GM12872 (cell line): ENCODE measurements around the gene MYO16.

Experiments used
- TF ChIP-seq, protein P1 (sequence below): IDR thresholded peaks from 3 replicates; pipeline ENCODE4 v1.5.1; 2011; ENCODE audit warnings: low read depth, mild to moderate bottlenecking, low read length, moderate library complexity; ENCODE audit not compliant: insufficient read depth

Gene MYO16

DNA sequence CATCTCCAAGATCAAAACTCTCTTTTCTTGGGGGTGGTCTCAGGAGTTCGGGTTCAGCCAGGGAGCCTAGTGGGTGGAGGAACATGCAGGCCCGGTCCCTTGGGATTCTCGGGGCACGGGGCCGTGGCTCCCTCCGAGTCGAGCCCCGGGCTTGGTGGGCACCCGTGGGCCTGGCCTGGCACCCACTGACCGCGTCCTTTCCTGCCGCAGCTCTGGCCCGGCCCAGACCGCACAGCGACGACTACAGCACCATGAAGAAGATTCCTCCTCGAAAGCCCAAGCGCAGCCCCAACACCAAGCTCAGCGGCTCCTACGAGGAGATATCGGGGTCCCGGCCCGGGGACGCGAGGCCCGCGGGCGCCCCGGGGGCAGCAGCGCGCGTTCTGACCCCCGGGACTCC, 510.6 kb downstream of the MYO16 start:
- TF ChIP-seq, protein P1, sequence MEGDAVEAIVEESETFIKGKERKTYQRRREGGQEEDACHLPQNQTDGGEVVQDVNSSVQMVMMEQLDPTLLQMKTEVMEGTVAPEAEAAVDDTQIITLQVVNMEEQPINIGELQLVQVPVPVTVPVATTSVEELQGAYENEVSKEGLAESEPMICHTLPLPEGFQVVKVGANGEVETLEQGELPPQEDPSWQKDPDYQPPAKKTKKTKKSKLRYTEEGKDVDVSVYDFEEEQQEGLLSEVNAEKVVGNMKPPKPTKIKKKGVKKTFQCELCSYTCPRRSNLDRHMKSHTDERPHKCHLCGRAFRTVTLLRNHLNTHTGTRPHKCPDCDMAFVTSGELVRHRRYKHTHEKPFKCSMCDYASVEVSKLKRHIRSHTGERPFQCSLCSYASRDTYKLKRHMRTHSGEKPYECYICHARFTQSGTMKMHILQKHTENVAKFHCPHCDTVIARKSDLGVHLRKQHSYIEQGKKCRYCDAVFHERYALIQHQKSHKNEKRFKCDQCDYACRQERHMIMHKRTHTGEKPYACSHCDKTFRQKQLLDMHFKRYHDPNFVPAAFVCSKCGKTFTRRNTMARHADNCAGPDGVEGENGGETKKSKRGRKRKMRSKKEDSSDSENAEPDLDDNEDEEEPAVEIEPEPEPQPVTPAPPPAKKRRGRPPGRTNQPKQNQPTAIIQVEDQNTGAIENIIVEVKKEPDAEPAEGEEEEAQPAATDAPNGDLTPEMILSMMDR, result no peak

DNA sequence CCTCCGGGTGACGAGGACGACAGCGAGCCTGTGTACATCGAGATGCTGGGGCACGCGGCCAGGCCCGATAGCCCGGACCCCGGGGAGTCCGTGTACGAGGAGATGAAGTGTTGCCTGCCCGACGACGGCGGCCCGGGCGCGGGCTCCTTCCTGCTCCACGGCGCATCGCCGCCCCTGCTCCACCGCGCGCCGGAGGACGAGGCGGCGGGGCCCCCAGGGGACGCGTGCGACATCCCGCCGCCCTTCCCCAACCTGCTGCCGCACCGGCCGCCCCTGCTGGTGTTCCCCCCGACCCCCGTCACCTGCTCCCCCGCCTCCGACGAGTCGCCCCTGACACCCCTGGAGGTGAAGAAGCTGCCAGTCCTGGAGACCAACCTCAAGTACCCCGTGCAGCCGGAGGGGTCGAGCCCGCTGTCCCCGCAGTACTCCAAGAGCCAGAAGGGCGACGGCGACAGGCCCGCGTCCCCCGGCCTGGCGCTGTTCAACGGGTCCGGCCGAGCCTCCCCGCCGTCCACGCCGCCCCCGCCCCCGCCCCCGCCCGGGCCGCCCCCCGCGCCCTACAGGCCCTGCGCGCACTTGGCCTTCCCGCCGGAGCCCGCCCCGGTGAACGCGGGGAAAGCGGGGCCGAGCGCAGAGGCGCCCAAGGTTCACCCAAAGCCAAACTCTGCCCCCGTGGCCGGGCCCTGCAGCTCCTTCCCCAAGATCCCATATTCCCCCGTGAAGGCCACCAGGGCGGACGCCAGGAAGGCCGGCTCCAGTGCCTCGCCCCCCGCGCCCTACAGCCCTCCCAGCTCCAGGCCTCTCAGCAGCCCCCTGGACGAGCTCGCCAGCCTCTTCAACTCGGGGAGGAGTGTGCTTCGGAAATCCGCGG, 511.3 kb downstream of the MYO16 start:
- TF ChIP-seq, protein P1, result no peak

DNA sequence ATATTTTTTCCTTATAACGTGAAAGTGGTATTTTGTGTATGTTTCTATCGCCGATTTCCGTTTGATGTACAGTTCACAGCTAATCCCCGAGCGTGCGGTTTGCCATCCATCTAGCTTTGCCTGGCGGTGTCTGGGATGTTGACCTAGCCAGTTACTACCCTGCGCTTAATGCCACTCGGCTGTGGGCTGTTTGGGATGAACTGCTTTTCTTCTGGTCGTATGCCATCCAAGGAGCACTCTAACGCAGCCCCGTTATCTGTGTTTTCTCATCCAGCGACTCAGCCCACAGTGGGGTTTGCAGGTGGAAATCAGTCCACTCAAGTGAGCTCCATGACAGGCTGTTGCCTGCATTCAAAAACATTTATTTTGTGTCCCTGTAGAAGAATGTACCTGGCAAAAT, 512.3 kb downstream of the MYO16 start:
- TF ChIP-seq, protein P1, result no peak

DNA sequence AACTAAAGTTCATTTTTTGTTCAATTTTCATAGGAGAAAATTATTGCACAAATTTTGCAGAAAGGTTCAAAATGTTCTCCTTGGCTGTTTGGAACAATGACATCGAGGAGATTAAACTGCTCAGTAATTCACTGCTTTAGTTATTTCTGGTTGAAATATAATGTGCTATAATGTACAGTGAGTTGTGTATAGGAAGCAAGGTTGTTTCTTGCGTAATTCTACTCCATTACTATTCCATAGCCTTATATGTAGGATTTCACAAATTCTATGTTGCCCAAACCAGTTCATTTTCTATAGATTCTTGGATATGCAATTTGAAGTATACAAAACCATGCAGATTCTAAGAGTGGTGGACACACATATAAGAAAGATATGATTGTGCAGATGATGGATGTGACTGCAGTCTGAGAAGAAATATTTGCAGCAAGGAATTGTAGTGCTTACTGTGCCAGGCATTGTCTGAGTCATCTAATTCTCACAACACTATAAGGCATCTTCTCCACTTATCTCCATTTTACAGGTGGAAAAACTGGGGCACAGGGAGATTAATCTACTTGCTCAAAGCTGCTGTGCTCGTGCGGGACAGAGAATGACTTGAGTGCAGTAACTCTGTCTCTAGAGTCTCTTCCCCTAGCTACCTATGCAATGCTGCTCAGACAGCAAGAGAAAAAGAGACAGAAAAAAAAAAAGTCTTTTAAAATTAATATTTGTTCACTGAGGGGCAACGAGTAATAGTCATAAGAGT, 515.5 kb downstream of the MYO16 start:
- TF ChIP-seq, protein P1, result no peak

DNA sequence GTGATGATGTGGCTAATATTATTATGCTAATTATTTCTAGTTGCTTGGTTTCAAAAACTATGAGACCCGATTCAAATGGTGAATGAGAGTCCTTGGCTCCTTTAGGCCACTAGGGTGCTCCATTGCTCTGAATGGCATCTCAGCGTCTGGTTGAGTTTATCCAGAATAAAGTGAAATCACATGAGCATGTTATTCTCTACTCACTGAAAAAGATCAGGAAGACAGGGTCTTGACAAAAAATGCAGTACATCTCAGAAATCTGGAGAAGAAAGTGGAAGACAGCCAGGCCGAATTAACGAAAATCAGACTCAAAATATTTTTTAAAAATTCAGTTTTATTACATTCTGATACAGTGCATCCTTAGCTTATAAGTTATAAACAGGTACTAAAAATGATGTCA, 516.2 kb downstream of the MYO16 start:
- TF ChIP-seq, protein P1, result peak; percentile 82

DNA sequence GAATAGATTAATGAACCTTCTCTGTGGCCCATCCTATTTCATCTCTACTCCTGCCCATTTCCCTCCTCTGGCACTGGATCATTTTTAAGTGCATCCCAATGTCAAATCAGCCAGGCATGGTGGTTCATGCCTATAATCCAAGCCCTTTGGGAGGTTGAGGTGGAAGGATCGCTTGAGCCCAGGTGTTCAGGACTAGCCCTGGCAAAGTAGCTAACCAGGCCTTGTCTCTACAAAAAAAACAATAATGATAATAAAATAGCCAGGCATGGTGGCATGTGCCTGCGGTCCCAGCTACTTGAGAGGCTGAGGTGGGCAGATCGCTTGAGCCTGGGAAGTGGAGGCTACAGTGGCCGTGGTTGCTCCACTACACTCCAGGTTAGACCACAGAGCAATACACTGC, 517.0 kb downstream of the MYO16 start:
- TF ChIP-seq, protein P1, result no peak

DNA sequence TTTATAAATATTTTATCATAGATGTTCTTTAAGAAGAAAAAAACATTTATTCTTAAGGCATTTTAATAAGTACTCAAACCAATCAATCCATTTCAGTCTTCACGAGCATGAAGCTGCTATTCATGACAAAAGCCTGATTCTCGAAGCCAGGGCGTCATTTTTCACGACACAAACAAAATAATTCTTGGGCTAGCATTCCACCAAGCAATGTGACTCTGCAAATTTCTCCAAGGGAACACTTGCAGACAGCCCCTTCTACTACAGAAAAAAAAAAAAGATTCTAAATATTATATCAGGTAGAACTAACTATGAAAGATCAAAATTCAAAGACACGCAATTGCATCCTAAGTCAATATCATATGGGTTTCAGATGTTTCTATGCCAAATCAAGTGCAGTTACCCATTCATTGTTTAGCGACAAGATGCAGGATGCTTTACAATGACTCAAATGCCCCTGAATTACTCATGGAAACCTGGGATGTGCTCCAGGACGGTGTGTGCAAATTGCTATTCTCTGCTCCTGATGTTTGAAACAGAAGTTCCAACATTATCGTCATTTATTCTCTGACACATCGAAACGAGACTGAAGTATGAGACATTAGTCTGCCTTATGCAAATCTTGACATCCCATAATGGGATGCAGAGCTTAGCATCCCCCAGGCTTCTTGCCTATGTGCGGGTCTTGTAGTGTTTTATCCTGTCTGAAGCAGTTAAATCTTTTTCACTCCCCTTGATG, 517.7 kb downstream of the MYO16 start:
- TF ChIP-seq, protein P1, result no peak
